GM19023 (cell line): ENCODE results near the gene THEM5.

Experiments used
- ATAC-seq: cut with Tn5 transposase; IDR thresholded peaks from one replicate; pipeline ENCODE4 v1.9.1; 2021; ENCODE audit warnings: mild to moderate bottlenecking, moderate library complexity; ENCODE audit not compliant: unreplicated experiment

Gene THEM5

DNA sequence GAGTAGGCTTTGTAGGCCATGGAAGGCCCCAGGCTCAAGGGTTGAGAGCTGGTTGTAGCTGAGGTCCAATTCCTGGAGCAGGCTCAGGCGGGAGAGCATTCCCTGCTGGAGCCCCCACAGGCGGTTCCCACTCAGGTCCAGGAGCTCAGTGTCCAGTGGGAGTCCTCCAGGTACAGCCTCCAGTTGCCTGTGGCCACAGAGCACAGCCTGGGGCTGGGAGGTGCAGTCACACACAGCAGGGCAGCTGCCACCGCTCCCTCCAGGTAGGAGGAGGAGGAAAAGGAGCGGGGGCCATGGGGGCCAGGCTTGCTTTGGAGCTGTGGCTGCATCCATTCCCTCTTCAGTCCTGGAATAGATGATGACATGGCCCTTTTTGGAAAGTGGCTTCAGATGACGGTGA lies 51.1 kb downstream of the THEM5 start:
- no peak for ATAC-seq

DNA sequence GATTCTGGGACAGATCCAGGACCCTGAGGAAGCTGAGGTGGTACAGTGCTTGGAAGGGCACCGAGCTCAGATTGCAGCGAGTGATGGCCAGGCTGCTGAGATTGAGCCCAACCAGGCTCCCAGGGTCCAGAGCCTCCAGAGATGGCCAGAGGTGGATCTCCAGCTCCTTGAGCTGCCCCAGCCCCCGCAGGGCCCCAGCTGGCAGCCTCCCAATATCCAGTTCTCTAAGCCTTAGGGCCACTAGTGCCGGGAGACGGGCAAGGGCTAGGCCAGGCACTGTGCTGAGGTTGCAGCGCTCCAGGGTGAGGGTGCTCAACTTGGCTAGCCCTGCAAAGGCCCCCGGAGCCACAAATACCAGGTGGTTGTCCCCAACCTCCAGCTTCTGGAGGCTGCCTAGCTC lies 51.7 kb downstream of the THEM5 start:
- no peak for ATAC-seq

DNA sequence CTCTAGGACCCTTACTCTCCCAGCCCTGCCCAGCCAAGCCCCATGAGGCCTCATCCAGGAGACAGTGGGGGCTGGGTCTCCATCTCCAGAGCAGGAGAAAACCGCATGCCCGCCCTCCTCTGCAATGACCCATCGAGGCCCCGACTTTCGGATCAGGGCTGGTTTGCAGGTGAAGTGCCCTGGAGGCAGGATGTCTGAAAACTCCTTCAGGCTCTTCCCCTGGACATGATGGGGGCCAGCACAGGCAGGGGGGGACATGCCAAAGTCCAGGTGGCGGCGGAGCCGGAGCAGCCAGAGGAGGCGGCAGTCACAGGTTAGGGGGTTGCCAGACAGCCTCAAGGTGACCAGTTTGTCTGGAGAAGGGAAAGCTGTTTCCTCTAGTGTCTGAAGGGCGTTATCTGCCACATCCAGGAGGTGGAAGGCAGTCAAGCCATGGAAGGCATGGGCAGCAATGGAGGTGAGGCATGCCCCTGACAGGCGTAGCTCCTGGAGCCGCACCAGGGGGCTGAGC lies 52.1 kb downstream of the THEM5 start:
- ATAC-seq: no peak

DNA sequence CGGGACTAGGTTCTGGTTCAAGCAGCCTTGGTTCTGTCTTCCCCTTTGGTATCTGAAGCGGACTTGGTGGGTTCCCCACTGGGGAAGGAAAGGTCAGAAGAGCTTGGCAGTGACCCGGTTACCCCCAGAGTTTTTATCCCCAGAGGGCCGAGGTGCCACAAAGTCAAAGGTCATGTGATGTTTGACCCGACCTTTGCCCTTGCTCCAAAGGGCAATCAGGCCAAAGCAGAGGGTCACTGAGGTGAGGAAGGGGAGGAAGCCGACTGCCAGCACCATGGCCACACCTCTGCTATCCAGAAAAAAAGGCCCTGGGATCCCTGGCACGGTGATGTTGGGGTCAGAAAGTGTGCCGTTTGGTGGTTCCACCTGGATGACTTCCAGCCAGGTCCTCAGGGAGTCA lies 52.7 kb downstream of the THEM5 start:
- no peak for ATAC-seq

DNA sequence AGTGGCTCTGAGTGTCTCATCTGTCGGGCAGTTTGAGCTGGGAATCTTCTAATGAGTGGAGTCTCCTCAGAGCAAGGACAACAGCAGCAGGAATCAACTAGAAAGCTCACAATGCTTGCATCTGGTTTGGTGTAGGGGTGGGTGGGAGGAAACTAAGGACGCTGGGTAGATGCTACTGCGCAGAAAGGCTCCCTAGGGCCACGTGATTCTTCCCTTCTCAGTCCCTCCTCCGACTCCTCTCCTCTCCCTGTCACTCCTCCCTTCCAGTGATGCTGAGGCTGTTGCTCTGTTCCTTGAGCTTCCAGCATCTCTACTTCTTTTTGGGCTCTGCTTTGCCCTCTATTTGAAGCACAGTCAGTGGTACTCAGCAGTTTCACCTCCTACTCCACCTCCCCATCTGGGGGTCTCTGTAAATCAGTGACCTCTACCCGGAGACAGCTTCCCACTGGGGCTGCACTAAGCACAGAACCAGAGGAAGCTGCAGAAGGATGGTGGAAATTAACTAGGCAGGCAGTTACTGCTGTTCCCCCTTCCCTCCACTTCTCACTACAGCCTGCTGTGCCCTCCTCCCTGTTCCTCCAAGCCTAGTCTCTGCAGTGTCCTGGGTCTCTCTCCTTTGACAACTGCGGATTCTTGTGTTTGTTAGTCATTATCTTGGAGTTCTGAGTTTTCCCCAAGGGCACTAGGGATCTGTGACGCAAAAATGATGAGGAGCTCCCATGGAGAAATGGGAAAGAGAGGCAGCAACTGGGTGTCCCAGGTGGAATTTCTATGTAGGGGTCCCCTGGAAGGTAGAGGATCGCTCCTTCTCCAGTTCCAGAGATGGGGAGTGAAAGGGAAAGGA lies 54.1 kb downstream of the THEM5 start:
- no peak for ATAC-seq

DNA sequence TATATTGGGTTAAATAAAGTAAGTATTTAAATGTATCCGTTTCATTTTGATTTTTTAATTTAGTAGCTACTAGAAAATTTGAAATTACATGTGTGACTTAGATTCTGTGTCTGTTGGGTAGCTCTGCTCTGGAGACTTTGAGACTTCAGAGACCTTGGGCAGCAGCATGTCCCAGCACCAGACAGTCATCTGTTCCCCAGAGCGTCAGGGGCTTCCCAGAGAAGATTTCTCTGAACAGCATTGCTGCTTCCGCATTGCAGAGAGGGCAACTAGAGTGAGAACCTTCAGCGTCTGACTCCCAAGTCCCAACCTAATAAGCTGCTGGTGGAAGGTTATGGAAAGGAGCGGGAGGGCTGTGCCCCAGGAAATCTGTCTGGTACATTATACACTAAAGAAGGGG lies 54.9 kb downstream of the THEM5 start:
- ATAC-seq: no peak
